HG03103 (cell line): Measurements from ENCODE around the gene PLEKHA6.

Experiments
- ATAC-seq: cut with Tn5 transposase; IDR thresholded peaks from one replicate; pipeline ENCODE4 v1.9.1; 2021; ENCODE audit warnings: low read depth; ENCODE audit not compliant: unreplicated experiment

PLEKHA6 gene

GRCh38 chr1:204382714-204383083 is 23.0 kb upstream of the PLEKHA6 start:
- ATAC-seq, result no peak

- ATAC-seq, result no peak
Measured at GRCh38 chr1:204380293-204380831, 20.6 kb upstream of the PLEKHA6 start.

DNA sequence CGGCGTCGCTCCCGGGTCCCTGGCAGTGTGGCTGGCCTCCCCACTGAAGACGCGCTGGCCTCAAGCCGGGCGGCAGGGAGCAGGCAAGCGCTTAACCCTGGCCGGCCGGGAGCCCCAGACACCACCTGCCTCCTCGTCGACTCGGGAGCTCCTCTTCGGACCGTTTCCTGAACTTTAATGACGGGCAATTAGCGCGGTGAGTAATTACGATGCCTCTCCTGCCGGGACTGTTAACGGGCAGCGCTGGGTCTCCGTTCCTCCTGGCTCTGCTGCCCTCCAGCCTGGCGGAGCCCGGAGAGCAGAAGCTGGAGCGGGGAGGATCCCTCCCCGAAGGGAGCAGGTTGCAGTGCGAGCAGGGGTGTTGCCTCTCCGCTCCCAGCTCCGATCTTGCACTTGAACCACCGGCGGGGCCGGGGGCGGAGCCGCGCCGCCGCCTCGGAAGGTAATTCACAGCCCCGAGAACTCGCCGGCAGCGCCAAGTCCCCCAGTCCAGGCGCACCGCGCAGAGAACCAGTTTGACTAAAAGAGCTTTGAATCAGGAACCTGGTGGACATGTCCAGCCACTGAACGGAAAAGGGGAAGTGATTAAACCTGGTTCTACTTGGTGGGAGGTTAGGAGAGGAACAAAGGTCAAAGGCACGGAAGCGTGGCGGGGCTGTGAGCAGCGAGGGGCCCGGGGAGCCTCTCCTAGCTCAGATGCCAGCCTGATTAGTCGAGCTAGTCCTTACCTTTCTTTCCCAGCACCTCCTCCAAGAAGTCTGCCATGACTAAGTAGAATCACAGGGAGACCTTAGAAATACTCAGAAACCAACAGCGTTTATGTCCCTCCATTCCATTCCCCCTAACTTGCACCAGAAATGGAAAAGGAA is 18.3 kb upstream of the PLEKHA6 start:
- ATAC-seq, result no peak

DNA sequence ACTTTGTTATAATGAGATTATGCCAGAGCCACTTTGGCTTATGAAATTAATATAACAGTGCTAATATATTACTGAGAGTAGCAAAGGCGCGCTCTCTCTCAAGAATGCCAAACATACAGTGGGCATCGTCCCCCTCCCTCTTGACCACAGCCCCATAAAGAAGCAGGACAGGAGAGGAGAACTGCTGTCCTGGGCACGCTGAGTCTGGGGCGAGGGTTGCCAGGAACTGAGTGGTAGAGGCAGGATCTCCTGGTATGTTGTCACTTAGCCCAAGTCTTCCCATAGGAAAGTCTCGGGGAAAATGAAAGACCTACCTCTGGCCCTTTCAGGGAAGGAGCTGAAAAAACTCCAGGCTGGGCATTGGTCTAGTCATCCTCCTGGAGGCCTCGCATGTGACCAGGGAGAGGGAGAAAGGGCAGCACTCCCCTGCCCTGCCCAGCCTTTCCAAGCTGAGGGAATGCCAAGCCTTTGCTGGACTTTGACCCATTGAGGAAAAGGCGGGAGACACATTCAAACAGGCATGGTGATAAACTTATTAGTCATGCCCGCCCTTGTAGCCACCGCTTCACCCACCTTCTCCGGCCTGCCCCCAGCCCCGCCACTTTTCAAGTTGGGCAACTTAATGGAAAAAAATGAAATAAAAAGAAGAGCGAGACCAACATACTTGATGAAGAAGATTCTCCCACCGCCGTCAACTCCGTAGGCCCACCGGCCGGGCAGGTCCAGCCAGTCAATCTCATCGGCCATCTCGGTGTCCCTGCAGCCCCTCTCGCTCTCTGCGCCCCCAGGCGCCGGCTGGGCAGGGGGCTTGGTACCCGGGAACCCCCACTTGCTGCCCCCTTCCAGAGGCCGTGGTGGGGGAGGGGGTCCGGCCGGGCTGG is 17.4 kb upstream of the PLEKHA6 start:
- no peak for ATAC-seq

DNA sequence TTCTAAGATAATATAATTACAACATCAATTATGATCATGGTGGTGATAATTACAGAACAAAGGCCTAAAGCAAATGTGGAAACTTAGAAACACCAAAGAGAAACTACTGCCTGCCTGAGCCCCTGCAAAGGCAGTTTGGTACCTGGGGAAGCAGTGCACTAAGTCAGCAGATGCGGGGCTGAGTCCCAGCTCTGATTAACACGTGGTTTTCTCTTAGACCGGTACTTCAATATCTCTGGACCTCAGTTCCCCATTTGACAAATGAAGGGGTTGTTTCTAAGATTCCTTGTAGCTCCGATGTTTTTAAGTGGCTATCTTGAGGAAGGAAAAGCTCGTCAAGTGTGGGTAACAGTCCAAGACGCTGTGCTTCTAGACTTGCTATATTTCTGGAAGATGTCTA is 16.7 kb upstream of the PLEKHA6 start:
- no peak for ATAC-seq

GRCh38 chr1:204373911-204374310 is 14.2 kb upstream of the PLEKHA6 start:
- ATAC-seq, result no peak

- ATAC-seq, result no peak
Measured at GRCh38 chr1:204370176-204370575, 10.4 kb upstream of the PLEKHA6 start.

GRCh38 chr1:204368996-204369726 is 9.4 kb upstream of the PLEKHA6 start:
- no peak for ATAC-seq

DNA sequence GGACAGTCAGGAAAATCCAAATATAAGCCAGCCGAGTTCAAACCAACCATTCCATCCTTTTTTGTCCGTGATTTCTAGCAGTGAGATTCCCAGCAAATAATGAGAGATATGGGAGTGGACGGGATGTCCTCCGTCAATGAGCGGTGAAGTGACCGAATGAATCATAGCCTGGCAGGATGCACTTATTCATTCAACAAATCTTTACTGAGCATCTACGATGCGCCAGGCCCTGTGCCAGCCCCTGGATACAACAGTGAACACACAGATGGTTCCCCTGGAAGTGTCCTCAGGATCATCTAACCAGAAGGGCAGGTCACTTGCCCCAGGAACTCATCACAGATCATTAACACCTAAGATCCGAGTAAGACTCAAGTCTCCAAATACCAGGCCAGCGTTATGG is 8.2 kb upstream of the PLEKHA6 start:
- no peak for ATAC-seq

GRCh38 chr1:204367193-204367858 is 7.6 kb upstream of the PLEKHA6 start:
- ATAC-seq, result no peak

GRCh38 chr1:204366759-204367158 is 7.0 kb upstream of the PLEKHA6 start:
- ATAC-seq, result no peak

GRCh38 chr1:204363335-204364114 is 3.8 kb upstream of the PLEKHA6 start:
- no peak for ATAC-seq

GRCh38 chr1:204362984-204363334 is 3.2 kb upstream of the PLEKHA6 start:
- no peak for ATAC-seq

DNA sequence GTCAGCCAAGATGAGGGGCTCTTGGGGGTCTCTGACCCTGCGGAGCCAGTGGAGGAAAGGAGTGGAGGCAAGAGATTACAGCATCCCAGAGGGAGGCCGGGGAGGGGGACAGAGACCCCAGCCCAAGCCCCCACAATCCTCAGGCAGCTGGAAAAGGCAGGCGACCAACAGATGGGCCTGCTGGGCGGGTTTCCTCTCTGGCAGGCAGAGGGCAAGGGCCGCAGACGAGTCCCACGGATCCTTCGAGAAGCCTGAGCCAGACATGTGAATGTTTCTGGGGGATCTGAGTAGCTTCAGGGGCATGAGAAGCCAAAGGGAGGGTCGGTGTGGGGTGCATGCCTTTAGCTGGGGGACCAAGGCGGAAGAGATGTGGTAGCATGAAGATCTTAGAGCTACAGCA is 2.1 kb upstream of the PLEKHA6 start:
- ATAC-seq, result no peak

DNA sequence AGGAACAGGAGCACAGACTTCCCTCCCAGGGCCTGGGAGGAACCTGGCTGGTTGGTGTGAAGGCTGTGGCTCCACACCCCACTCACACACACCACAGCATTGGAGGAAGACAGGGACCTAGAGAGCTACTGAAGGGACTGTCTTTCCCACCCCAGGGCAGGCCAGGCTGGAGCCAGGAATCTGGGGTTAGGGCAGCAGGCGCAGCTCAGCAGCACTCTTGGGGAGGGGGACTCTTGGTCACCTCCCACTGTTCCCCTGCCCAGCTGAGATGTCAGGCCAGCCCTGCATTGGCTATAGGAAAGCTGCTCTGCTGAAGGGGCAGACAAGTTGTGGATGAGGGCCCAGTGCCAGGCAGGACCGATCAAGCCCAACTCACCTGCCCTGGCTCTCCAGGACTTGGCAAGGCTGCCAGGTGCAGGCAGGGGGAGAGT is 1.6 kb upstream of the PLEKHA6 start:
- ATAC-seq, result no peak

- ATAC-seq, result no peak
Measured at GRCh38 chr1:204360314-204360713, 585 bp upstream of the PLEKHA6 start.

GRCh38 chr1:204359131-204359473 is 627 bp downstream of the PLEKHA6 start:
- no peak for ATAC-seq

GRCh38 chr1:204358605-204359004 is 1.1 kb downstream of the PLEKHA6 start:
- ATAC-seq, result no peak
